Activated CD4-positive, CD25-positive, alpha-beta regulatory T cell treated with anti-CD3 and anti-CD28 coated beads, Interleukin-2, amount 50 U/mL, for 16 hours (primary cell): ENCODE measurements around the gene L3MBTL4.

Experiments
- DNase-seq: peaks from one replicate; pipeline ENCODE4 v3.0.0-alpha.2; 2020; ENCODE audit warnings: low read depth, low spot score

The L3MBTL4 gene

DNA sequence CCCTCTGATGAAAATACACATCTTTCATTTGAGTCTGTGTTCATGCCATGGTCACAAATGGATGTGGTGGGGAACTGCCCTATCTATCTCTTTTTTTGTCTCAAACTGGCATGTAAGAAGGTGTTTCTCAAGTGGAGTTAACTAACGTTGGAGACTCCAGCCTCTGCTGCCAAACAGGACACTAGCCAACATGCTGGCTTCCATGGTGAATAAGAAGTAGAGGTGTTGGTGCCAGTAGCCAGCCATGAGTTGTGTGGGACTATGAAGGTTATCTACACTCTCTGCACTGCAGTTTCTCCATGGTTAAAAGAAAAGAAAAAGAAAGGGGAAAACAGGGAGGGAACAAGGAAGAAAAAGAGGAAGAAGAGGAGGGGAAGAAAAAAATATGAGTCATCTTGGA, 370.4 kb downstream of the L3MBTL4 start:
- DNase-seq, result no peak

DNA sequence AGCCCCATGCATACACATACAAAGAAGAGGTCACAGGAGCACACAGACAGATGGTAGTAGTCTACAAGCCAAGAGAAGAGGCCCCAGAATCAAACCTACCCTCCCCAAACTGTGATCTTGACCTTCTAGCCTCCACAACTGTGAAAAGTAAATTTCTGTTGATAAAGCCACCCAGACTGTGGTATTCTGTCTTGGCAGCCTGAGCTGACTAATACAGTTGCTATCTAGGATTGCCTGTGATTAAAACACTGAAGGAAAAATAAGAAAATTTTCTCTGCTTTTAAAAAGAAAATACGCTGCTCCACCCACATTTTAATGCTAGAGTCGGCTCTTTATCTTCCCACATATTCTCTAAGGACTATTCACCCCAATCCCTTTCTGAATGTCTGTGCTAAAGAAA, 375.7 kb downstream of the L3MBTL4 start:
- no peak for DNase-seq

DNA sequence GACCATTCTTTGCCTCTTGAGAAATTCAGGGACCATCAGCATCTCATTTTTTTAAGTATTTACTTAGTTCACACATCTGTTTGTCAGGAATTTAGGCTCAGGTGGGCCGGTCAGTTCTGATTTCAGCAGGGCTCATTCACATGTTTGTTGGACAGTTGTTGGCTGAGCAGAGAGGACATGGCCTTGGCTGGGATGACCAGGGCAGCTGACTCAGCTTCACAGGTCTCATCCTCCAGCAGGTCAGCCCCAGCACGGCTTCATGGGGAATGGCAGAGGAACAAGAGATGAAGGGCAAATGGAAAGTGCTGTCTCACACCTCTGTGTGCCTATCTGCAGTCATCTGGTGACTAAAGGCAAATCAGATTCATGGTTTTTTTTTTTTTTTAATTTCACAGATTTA, 383.3 kb downstream of the L3MBTL4 start:
- no peak for DNase-seq

DNA sequence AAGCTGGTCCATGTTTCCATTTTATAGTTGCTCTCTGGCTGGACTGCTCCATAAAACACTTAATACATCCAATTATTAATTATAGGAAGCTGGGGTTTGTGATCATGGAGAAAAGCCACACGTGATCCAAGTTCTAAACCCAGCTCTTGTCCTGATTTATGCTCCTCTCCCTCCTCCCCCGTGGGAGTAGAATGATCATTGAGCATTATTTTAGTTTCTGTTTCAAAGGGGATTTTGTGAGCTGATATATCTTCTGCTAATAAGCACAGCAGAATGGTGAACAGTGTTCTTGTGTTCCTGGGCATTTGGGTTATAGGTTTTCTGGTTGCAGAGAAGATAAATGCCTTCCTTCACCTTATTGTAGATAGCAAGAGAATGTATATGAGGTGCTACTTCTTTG, 383.7 kb downstream of the L3MBTL4 start:
- DNase-seq, result no peak

DNA sequence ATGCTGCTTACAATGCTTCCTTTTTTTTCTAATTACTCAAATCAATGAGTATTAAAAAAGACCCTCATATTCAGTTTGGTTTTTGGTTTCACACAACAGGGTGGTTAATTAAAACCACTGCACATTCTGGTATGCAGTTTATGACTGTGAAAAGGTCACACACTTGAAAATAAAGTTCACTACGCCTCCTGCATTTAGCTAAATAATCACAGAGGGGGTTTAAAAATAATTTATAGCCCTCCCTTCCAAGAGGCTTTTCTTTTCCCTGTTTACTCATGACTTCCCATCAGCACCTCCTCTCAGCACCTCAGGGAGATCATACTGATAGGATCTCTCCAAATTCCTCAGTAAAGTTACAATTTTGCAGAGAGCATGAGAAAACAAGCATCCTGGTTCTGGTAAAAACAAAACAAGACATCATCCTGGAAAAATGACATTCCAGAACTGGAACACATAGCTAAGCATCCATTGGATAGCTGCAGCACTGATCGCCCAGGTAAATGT, 389.9 kb downstream of the L3MBTL4 start:
- DNase-seq, result no peak

DNA sequence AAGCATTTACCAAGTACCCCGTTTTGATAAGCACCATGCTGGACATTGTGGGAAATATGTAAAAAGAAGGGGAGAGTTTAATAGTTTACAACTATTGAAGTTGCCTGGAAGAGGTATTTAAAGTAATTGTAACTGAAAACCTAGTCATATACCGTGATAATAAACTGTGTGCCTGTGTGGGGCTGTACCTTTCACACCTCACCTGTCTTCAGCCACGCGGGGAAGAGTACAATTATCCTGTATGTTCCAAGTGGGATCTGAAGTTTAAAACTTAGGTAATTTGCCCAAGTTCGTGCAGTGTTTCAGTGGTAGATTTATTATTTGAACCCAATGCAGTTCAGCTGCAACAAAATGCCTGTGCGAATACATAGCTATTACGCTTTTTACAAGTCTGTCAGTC, 391.2 kb downstream of the L3MBTL4 start:
- no peak for DNase-seq

DNA sequence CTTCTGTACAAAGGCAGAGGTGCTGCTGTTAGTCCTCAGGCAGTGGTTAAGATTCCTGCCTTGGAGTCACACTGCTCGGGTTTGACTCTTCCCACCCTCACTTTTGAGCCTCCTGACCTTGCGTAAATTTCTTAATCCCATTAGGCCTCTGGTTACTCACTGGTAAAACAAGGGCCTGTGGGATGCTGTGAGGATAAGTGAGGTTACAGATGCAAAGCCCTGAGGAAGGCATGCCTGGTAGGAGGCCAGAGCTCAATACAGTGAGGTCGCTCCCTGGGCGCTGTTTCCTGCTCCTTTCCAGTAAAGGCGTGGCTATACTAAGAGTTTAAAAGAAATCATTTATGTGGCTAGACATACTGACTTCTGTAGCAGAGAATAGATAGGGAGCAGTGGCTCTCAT, 391.9 kb downstream of the L3MBTL4 start:
- no peak for DNase-seq

DNA sequence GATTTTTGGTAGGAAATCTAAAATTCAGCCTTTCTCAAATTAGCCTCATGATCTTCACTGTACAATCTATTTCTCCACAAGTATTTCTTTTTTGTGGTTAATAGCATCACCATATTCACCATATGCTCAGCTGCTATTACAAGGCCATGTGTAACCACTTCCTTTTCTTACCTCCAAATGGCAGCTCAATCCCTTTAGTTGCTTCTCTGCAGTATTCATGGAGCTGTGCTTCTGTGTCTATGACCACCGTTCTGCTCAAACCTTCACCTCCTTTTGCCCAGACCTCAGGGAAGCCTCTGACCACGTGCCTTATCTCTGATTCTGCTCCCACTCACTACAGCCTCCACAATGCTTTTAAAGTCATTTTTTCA, 392.7 kb downstream of the L3MBTL4 start:
- DNase-seq, result no peak

DNA sequence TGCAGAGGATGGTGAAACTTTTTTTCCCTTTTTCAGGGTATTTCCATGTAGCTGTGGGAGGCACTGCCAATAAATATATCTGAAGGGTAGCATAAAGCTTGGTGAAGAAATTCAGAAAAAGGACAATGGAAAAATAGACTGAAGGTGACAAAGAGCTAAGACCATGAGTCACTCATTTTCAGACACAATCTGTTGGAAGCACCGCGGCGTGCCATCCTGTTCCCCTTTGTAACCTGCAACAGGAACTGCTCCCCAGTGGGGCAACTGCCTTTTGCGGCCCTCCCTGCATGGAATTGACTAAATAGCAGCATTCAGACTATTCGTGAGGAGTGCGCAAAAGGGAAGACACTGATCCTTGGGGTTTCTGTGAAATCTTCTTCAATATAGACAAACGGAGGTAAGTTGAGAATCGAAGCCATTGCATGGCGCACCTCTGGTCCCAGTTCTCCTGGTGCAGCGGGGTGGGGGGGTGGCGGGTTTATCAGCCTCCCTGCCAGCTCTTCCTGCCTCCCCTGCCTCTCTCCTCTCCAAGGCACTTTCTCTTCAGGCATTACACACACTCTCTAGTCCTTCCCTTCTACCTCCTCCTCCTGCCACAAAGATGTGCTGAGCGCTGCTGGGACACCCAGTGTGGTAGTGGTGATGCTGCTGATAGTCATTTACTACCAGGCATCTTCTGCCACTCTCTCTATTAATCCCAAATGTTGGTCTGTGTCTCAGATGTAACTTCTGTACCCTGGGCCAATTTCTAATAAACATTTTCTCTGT, 393.2 kb downstream of the L3MBTL4 start:
- DNase-seq, result no peak

DNA sequence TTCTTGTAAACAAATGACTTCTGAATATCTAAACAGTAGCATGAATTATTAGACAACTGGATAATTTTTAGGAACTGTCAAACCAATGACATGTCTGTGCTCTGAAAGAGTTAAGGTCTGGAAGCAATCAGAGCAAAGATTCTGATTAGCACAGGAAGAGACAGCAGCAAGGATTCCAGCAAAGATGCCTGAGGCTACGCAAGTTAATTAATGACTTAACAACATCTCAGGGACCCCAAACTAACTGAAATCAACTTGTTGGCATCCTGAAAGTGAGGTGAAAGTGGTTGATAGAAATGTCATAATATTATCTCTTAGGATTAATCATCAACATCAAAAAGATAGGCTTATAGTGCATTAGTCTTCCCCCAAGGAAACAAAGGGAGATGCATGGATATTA, 396.0 kb downstream of the L3MBTL4 start:
- no peak for DNase-seq

DNA sequence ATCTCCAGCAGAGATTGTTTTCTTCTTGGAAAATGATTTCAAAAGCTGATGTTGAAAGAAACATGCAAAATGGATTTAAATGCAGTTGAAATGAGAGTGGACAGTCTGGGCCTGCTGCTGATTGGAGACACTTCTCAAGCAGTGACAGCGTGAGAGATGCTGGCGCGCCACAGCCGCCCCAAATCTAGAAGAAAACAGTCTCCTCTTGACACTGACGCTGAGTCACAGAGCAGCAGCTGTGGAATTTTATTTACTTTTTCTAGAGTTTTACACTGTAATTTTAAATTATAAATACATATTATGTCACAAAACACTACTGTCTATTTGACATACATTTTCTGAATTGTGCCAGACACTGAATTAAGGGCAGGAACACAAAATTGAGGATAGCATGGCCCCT, 397.5 kb downstream of the L3MBTL4 start:
- DNase-seq, result no peak

DNA sequence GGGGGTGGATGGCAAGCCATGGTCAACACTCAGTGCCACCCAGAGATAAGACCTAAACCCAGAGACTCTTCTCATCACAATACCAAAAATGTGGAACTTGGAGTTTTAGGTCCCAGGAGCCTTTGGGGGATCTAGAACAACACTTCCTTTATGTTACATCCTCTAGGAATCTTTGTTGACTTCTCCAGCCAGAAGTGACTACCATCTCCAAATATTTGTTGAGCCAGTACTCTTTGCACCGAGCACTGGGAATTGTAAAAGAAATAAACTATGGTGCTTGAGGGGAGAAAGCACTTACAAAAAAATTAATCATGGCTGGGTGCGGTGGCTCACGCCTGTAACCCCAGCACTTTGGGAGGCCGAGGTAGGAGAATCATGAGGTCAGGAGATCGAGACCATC, 399.3 kb downstream of the L3MBTL4 start:
- DNase-seq, result no peak

DNA sequence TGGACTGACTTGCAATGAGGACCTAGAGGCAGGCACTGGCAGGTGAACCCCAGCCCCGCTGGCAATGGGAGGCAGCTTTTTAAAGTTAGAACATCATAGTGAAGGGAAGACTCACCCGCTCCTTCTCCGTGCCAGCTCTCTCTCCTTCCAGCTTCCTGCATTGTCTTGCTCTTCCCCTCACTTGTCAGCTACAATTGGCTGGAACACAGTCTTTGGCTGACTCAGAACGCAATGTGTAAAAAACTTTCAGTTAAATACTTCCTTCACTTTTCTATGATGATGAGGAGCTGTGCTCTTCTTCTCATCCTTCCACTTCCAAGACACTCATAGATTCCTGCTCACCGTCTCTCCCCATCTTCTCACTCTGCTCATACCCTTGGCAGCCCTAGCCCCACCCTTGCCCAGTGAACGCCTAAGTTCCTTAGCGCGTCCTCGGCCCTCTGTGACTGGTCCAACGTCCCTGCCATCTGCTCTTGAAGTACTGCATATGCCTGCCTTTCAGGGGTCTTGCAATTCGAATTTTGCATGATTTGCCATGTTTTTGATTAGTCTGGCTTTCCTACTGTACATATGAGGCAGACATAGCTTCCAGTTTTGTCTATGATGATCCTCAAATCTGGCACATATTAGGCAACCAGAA, 401.4 kb downstream of the L3MBTL4 start:
- no peak for DNase-seq

DNA sequence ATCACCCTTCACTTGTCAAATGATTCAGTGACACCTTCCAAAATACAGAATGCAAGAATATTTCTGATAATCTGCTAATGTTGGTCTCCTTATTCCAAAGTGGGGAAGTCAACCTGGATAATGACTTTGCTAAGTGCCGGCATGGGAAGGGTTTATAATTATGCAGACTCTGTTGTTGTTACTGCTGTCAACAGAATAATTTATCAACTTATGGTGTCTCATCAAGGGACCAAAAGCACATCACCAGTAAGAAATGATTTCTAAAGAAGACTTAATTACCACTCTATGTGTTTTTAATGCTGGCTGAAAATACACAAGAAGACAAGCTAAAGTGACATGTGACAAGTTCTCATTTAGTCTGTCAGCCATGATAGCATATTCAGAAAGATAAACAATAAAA, 403.8 kb downstream of the L3MBTL4 start:
- no peak for DNase-seq

DNA sequence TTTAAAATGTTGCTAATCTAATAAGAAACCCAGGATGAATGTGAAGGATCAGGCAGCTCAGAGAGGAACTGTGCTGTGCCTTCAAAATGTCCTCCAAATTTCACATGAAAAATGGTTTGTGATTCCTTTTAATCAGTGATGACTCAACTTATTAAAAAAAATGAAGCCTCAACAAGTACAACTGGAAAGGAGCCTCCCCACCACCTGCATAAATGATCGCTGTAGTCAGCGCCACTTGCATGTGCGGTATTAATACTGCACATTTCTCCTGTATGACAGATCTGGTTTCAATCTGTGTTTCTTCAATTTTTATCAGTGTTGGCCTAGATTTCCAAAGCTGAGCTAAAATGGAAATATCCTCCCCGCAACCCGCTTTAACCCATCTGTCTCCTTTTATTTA, 404.4 kb downstream of the L3MBTL4 start:
- DNase-seq, result no peak

DNA sequence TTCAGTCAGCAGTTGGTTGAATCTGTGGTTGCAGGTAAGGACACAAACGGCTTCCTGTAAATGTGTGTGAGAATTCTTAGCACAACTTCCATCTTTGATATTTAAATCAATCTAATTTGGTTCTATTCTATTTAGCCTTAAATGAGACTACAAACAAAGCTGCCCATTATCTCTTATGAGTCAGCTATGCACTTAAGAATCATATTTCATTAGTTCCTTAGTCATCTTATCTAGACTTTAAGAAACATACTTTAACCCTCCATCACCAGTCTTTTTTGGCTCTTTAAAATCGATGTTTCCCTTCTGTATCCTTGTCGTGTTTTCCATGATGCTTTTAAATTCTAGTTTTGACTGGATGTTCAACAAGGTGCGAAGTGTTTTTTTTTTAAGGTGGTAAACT, 405.0 kb downstream of the L3MBTL4 start:
- DNase-seq, result no peak

DNA sequence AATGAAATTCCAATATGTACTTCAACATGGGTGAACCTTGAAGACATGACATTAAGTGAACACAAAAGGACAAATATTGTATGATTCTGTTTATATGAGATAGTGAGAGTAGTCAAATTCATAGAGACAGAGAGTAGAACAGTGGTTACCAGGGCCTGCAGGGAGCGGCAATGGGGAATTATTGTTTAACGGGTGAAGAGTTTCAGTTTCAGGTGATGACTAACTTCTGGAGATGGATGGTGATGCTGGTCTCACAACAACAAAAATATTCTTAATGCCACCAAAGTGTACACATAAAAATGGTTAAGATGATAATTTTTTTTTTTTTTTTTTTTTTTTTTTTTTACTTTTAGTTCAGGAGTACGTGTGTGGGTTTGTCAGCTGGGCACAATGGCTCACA, 410.0 kb downstream of the L3MBTL4 start:
- no peak for DNase-seq

DNA sequence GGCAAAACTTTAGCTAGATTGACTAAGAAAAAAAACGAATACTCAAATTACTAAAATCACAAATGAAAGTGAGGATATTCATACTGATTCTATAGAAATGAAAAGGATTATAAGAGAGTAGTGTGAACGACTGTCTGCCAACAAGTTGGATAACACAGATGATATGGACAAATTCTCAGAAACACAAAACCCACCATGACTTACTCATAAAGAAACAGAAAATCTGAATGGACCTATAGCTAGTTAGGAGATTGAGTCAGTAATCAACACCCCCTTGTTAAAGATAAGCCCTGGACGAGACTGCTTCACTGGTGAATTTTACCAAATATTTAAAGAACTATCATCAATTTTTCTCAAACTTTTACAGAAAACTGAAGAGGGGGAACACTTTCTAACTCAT, 410.6 kb downstream of the L3MBTL4 start:
- DNase-seq, result no peak

DNA sequence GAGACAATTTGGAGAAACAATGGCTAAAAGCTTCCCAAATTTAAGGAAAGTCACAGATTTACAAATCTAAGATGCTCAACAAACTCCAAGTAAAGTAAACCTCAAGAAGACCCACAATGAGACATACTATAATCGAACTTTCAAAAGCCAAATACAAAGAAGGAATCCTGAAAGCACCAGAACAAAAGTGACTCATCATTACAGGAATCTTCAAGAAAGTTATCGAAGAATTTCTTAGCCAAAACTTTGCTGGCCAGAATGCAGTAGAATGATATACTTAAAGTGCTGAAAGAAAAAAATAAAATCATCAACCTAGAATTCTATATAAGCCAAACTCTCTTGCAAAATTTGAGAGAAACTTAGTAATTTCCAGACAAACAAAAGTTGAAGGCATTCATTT, 412.8 kb downstream of the L3MBTL4 start:
- DNase-seq, result no peak

DNA sequence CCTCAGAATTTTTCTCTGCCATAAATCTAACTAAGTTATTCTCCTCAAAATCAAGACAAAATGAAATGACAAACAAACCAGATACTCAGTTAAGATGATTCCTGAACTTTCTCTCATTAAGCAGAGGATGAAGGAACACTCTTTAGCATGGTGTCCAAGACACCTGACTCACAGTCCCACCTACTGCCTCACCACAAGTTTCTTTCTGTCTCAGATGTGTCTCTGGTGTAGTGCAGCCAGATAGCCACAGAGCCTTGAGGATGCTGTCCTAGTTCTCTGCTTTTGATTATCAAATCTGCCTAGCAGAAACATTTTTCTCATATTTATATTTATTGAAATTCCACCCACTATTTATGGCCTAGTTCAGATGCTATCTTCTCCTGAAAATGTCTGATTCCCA, 415.8 kb downstream of the L3MBTL4 start:
- DNase-seq, result no peak

DNA sequence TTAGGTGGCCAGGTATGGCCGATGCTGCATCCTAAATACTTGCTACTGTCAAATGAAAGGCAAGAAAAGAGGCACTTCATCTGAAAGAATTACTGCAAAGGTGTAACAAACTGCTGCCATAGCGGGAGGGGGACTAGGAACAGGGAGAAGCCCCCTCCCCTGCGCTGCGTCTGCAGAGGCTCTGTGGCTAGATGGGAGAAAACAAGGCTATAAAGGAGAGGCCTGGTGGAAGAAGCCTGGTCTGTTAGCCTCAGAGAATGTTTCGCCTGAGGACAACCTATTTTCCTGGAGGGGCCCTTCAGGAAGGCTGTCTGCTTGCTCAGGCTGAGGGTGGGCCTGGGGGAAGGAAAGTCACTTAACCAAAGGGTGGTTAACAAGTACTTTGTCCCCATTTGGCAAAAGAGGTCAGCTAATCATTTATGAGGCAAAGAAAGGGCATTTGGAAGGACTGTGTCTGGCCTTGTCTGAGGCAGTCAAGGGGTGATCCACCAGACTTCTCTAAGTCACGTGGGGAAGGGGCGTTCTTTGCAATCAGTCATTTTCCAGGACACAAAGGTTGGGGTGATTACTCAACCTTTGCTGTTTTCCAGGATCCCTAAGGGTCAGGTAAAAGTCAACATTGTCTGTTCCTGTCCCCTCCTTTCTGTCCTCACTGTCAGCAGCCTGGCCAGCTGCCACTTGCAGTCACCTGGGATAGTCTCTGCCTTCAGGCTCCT, 416.4 kb downstream of the L3MBTL4 start:
- no peak for DNase-seq

DNA sequence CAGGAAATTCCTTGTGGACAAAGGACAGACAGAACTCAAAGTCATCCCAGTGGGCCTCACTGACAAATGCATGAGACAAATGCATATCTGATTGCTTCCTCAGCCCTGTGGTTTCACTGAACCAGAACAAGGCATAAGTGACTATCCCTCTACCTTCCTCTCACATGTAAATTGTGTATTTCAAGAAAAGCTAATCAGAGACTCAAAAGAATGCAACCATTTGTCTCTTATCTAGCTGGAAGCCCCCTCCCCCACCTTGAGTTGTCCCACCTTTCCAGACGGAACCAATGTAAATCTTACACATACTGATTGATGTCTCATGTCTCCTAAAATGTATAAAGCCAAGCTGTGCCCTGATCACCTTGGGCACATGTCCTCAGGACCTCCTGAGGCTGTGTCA, 417.4 kb downstream of the L3MBTL4 start:
- DNase-seq, result no peak

DNA sequence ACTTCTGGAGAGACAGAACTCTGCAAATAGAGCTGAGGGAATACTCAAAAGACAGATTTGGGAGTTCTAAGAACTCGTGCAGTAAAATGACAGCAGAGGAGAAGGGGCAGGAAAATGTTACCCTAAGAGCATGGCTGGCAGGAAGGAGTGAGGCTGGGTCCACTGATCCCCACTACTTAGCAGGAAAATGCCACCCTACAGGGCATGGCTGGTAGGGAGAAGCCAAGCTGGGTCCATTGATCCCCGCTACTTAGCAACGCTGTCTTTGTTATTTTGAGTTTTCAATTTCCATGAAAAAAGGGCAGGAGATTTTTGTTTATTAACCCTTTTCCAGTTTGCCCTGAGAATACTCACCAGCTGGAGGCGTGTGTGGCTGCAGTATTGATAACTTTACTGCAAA, 419.1 kb downstream of the L3MBTL4 start:
- no peak for DNase-seq
